COLO668 (cell line): ENCODE measurements around the gene DUOXA1.
A peak's percentile ranks its signal among the peaks of the same experiment; 100 is the strongest.
"Not testable (repeated sequence)": the region's sequence is repeated elsewhere in the genome, so short reads cannot be mapped to it uniquely, and the experiment has no call there.

ENCODE experiments used
- DNase-seq: peaks from one replicate; lab custom pipeline; 2025; ENCODE audit not compliant: unreplicated experiment; lab: John Stamatoyannopoulos, UW

The DUOXA1 gene

DNA sequence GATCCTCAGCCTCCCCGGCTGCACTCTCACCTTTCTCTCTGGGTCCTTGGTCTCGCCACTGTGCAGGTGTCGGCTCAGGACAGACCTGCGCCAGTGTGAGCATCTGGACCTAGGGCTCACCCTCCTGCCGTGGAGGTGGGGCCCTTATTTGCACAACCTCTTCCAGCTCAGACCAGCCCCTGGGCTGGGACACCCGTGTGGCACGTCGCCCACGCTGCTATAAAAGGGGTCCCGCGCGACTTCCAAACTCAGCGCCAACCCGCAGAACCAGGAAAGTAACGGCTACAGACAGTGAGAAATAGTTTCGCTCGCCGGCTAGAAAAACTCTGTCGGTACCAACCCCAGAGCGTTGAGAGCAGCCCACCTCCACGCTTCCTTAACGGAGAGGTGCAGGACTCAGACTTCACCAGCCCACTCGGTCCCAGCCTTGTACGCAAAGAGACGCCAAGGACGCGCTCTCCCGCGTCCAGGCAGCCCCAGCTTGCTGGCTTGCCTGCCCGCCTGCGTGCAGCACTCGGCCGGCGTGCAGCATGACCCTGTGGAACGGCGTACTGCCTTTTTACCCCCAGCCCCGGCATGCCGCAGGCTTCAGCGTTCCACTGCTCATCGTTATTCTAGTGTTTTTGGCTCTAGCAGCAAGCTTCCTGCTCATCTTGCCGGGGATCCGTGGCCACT is 15.5 kb downstream of the DUOXA1 start, which contains the start of the genes DUOX2 and DUOXA2:
Gene DUOX2, minus strand, starts transcription at position 97 of the 675 bp plus-strand sequence. CDS start 761 bp downstream, outside the sequence.
Gene DUOXA2, plus strand, starts transcription at position 251 of the 675 bp plus-strand sequence. Its CDS starts 280 bp downstream, at position 531.
- peak; percentile 11 for DNase-seq

GRCh38 chr15:45113380-45113990 is 16.2 kb downstream of the DUOXA1 start:
- DNase-seq, result no peak

- no peak for DNase-seq
Measured at GRCh38 chr15:45112591-45113379, 16.9 kb downstream of the DUOXA1 start.

DNA sequence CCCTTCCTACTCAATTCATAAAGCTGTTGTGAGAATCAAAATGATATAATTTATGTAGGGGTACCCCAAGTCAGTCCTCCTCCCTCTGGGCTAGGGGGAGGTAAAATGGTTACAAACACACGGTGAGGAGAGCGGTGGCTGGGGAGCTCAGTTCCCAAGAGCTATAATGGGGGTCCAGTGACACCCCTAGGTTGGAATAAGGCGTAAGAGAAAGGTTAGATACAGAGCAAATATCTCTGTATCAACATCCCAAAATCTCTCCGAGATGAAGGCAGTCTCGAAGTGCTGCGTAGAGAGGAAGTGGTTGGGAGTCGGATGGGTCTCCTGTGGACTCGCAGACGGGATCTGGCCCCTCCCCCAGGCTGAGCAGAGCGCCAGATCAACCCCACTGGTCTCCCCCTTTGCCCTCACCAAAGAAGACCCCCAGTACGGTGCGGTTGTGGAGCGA is 17.5 kb downstream of the DUOXA1 start:
- no peak for DNase-seq

DNA sequence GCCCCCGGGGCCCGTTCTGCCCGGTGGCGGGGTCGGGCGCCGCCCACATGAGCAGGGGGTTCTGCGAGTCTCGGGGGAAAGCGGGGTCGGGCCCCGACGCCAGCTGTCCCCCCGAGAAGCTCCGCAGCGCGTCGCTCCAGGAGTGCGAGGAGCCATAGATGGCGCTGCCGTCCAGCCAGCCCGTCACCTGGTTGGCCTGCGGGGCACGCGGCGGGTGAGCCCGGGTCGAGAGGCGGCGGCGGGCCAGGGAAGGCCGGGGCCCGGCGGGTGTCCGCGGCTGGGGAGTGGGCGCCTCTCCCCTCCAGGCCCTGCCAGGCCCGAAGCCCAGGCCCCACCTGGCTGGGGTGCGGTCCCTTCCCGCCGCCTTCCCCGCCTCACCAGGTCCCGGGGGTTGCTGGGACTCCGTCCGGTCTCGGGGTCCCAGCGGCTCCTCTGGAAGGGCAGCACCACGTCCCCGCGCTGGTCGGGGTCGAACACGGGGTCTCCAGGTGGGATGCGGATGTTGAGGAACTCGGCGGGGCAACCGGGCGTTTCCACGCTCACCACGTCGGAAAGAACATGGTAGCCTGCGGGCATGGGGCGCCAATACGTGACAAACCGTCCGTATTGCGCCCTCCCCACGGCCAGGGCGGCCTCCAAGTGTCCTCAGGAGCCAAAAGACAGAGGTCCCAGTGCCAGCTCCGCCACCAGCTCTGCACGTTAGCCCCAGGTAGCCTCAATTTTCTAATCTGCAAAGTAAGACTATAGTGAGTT is 18.1 kb downstream of the DUOXA1 start:
- no peak for DNase-seq

DNA sequence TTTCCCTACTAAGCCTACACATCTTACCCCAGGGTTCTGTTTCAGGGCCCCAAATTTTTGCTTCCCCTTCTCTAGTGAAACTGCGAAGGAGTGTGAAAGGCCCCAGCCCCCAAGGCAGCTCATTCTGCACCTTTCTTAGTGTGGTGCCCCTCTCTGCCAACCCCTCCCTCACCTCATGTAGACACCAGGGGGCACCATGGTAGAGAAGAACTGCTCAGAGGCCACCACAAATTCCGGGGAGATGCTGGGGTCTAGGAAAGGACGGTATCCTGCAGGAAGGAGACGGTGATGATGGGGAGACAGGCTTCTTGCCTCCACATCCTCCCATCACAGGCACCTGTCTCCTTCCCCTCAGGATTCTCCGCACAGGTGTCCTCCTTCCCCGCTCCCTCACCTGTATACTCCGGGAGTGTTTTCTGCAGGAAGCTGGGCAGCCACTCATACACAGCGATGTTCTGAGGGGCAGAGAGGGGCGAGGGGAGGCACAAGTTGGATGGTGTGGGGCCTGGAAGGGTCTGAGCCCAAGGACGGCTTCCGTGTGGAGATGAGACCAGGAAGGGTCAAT is 19.3 kb downstream of the DUOXA1 start:
- DNase-seq, result no peak

GRCh38 chr15:45107941-45108630 is 21.6 kb downstream of the DUOXA1 start:
- DNase-seq, result no peak

DNA sequence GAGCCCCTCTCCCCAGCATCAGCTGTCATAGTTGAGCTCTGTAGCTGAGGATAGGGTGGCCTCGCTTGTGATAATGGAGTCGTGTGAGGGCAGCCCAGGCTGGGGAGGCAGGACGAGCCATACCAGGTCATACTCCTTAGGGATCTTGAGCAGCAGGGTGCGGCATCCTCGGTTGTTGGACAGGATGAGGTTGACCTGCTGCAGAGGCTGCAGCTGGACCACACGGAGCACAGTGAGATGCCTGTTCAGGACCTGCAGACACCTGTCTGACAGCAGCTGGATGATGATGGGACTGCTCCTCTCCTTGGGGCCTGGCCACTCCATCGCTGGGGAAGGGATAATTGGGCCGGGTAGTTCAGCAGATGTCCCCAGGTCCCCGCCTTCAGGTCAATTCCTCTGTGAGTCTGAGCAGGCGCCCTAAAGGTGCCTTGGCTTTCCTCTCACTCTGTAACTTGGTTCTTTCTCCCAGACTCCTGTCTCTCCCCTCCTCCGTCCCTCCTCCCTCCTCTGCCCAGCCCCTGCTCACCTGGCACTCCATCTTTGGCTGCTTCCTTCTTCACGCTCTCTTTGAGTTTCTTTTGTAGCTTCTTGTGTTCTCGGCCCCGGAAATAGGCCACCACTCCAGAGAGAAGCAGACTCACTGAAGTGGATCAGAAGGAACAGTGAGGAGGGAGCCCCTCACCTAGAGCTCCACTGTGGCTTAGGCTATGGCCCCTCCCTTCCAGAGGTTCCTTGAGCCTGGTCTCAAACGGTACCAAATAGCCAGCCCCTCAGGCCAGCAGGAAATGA is 23.5 kb downstream of the DUOXA1 start:
- no peak for DNase-seq

- DNase-seq, result no peak
Measured at GRCh38 chr15:45105586-45105985, 24.1 kb downstream of the DUOXA1 start.

GRCh38 chr15:45104170-45104569 is 25.5 kb downstream of the DUOXA1 start:
- not testable (repeated sequence) for DNase-seq

DNA sequence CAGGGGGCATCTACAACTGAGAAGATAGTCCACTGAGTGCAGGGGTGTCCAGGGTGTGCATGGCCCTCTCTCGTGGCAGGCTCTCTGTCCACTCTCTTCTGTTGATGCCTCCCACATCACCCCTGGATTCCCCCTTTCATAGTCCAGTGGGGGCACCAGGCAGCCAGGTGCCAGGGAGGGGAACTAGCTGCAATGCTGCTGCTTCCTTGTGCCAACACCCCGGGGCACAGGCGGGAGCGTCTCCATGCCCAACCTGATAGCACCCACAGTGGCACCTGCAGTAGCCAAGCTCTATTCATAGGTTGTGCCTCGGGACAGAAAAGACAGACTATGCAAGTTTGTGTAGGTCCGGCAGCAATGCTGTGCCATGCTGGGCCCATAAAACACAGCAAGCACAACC is 27.5 kb downstream of the DUOXA1 start:
- no peak for DNase-seq

DNA sequence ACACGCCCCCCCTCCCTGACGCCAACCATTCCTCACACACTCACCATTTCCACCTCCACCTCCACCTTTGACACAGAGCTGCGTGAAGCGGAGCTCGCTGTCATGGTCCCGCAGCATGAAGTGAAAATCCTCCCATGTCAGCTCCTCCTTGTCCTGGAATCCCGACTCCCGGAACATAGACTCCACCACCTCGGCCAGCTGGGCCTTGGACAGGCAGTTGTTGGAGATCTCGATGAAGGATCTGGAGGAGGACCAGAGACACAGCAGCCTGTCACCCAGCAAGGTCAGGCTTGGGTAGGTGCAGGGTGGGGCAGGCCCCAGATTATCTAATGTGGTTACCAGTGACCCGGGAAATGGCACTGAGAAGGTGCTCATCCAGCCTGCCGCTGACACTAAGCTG is 27.9 kb downstream of the DUOXA1 start:
- no peak for DNase-seq

DNA sequence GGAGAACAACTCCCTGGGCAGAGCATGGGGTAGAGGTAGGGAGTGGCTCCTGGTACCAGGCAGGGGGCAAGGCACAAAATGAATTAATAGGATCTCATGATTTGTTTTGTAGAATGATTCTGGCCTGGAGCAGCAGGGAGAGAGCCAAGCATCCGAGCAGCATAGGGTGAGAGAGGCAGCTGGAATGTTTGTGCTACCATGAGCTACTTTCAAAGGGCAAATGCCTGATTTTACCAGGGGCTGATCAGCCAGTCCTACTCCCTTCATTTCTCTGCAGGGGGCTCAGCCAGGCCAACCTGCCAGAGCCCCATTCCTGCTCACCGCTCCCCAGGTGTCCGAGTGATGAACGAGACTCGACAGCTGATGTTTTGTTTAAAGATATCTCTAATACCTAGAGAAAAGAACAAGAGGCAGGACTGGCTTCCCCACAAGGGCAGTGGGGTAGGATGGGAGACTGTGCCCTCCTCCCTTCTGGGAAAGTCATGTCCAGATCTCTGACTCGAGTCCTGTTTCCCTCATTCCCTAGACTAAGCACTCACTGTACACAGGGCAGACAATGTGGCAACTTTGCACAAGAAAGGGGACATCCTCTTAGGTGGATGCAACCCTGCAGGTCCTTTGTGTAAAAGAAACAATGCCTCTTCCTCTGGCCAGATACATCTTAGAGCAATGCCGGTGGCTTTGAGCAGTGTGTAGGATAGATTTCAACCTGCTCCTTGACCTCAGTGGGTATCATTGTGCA is 28.6 kb downstream of the DUOXA1 start:
- no peak for DNase-seq

DNA sequence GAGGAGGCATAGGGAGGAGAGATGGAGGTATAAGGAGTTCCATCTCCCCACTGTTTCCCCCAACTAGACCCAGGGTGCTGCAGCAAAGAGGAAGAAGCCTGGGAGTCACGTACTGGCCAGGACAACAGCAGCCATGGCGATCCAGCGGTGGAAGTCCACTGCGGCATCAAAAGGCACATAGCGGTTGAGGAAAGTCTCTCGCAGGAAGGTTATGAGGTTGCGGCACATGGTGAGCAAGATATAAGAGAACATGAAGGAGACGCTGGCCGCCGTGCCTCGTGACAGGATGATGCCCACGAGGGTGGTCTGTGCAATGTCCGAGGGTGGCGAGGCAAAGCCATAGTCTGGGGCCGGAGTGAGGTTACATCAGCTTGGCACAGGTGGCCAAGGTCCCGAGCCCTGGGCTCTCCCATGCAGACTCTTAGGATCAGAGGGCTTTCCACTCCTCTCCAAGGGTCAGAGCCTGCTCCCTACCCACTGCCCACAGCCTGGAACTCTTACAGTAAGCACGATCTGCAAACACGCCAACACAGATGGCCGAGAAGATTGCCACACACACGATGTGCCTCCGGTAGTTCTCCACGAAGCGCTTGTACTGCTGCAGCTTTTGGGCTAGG is 30.0 kb downstream of the DUOXA1 start:
- no peak for DNase-seq

DNA sequence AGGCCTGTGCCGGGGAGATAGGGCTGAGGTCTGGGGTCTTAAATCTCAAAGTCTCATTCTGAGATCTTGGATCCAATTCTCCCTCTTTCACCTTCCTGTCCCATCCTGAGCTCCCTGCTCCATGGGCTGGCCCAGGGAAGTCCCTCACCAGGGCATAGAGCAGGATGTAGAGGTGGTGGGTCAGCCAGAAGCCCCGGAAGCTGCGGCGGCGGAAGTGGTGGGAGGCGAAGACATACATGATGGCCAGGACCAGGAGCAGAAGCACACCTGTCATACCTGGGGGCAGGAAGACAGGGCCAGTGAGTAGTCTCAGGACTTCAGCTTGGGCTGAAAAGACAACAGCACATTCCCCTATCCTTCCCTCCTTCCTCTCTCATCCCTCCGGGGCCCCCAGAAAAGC is 32.2 kb downstream of the DUOXA1 start:
- DNase-seq, result no peak

- DNase-seq, result no peak
Measured at GRCh38 chr15:45095661-45096060, 34.0 kb downstream of the DUOXA1 start.

DNA sequence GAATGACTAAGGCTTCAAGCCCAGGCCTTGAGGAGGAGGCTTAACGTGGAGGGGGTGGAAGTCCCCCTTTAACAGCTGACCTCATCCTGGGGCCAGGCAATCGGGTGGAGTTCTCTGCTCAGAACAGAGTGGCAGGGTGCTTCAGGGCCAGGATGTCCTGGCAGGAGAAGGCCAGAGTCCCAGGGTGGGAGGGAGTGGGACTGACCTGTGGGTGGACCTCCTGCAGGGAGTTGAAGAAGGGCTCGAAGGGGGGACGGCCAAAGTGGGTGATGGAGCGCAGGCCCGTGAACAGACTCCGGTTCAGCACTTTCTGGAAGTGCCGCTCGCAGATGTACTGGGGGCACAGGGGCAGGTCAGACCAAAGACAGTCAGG is 35.3 kb downstream of the DUOXA1 start:
- no peak for DNase-seq

DNA sequence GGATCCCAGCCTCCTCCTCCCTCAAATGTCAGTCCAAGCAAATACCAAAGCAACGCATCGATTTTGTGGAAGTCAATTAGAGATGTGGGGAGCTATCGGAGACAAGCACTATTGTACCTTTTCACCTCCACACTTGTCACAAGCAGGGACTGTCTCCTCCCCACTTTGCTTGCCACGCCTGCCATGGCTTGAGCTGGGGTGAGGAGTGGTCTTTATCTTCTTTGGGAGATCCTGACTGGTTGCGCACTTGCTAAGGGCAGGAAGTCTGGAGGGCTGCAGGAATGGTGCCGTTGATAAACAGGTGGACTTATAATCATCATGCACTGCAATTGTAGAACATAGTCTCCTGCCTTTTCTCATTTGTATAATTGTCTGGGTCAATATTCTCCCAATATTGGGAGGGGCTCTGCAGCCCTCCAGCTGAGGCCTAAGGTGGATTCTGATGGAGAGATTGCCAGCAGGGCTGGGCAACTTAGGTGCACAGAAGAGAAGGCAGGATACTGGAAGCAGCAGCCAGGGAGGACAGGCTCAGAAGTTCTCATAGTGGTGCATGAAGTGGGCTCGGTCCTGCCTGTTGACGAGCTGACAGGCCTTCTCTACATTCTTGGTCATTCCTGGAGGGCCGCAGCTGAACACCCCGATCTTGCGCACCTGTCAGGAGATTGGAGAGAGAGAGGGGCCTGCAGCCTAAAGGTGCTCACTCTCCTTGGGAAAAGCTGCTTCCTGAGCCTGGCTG is 35.9 kb downstream of the DUOXA1 start:
- no peak for DNase-seq
